HL-60/S4 (cell line): Measurements from ENCODE around the gene GPD2.

Experiments used
- in situ Hi-C: fragments of 300-500 bp; cut with MboI; formaldehyde crosslinking; loops from 2 replicates; pipeline ENCODE4 v1.14.3; 2022; ENCODE audit warnings: low sequenced_read_pairs

GPD2 gene

GRCh38 chr2:156435718-156436496 lies at the start of gene GPD2:
Gene GPD2, plus strand, starts transcription at chr2:156436379. Its CDS starts 39,727 bp downstream, at chr2:156476106.
- in situ Hi-C loops = no loop called here

DNA sequence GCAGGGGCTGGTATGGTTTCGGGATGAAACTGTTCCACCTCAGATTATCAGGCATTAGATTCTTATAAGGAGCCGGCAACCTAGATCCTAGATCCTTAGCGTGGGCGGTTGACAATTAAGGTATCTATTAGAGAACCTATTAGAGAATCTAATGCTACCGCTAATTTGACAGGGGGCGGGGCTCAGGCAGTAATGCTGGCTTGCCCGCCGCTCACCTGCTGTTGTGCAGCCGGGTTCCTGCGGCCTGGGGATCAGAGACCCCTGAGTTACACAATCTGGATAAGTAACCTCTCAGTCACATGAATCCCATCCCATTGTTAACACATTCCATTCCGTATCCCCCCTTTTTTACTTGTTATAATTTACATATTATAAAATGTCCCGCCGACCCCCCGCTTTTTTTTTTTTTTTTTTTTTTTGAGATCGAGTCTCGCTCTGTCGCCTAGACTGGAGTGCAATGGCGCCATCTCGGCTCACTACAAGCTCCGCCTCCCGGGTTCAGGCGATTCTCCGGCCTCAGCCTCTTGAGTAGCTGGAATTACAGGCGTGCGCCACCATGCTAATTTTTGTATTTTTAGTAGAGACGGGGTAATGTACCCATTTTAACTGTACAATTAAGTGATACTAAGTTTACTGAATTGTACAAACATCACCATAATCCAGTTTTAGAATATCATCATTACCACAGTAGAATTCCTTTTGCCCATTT lies 42.0 kb upstream of the GPD2 start:
- in situ Hi-C loops = no loop called here

- in situ Hi-C loops = no loop called here
Measured at GRCh38 chr2:156396126-156396525, 40.1 kb upstream of the GPD2 start.

DNA sequence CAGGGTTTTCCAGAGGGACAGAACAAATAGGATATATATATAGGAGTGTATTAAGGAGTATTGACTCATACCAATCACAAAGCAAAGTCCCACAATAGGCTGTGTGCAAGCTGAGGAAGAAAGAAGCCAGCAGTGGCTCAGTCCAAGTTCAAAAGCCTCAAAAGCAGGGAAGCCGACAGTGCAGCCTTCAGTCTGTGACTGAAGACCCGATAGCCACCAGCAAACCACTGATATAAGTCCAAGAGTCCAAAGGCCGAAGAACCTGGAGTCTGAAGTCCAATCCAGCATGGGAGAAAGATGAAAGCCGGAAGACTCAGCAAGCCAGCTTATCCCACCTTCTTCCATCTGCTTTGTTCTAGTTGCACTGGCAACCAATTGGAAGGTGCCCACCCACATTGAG lies 39.0 kb upstream of the GPD2 start:
- in situ Hi-C loops = no loop called here

DNA sequence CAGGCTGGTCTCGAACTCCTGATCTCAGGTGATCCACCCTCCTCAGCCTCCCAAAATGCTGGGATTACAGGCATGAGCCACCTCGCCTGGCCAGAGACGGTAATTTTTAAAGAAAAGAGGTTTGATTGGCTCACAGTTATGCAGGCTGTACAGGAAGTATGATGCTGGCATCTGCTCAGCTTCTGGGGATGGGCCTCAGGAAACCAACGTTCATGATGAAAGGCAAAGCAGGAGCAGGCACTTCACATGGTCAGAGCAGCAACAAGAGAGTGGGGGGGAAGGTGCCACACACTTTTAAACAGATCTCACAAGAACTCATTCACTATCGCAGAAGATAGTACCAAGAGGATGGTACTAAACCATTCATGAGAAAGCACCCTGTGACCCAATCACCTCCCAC lies 38.0 kb upstream of the GPD2 start:
- in situ Hi-C loops = no loop called here

DNA sequence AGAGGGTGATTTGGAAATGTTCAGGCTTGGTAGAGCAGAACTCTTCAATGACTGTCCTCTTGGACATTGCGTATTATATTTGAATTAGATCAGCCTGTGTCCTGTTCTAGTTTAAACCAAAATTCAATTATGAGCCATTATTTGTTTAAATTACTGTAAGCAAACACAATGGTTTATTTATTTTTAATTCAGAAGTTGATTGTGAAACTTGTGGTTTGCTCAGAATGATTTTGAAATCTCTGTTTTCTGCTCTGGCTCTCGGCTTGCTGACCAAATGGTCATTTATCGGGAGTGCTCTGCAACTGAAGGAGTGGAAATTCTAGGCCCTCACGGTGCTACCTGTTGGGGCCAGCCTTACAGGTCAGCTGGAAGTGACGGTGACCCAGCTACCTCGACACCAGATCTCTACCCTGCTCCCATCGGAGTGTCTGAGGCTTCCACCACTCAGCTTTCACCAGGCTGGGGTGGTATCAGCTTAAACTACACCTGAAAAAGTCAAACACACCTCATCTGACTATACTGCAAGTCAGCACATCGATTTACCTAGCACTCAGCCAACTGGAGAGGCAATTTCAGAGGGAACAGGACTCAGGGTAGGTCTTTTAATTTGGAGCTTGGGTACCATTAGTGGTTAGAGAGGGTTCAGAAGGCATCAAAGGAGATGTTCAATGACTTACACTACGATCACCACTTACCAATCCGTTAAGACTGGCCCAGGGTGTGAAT lies 36.8 kb upstream of the GPD2 start:
- in situ Hi-C loops = no loop called here

DNA sequence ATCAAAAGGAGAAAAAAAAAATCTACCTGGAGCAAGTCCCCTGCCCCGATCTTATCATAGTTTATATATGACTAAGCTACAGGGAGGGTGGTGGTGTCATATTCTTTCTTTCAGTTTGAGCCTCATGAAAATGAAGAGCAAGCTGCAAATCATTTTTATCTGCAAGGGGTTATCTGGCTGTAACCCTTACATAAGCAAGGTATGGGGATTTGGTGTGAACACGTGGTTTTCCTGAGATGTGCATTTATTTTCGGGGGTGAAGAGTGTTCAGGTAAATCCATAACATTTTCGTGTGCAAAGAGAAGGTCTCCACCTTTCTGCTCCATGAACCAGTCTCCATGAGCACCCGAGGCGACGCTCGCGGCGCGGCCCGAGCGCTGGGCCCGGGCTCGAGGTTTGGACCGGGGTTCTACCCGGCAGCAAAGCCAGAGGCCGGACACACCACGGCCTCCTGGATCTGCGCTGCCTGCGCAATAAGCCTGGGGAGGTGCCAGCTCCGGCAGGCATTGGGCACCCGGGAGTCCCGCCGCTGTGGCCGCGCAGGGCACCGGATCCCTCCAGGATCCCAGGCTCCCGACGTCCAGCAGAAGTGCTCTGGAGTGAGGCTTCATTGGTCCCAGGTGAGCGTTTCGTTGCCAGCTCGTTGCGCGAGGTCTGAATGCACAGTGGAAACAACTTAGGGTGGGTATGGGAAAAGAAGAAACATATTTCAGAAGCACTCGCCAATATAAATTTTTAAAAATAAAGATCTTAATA lies 36.1 kb upstream of the GPD2 start:
- in situ Hi-C loops = no loop called here

DNA sequence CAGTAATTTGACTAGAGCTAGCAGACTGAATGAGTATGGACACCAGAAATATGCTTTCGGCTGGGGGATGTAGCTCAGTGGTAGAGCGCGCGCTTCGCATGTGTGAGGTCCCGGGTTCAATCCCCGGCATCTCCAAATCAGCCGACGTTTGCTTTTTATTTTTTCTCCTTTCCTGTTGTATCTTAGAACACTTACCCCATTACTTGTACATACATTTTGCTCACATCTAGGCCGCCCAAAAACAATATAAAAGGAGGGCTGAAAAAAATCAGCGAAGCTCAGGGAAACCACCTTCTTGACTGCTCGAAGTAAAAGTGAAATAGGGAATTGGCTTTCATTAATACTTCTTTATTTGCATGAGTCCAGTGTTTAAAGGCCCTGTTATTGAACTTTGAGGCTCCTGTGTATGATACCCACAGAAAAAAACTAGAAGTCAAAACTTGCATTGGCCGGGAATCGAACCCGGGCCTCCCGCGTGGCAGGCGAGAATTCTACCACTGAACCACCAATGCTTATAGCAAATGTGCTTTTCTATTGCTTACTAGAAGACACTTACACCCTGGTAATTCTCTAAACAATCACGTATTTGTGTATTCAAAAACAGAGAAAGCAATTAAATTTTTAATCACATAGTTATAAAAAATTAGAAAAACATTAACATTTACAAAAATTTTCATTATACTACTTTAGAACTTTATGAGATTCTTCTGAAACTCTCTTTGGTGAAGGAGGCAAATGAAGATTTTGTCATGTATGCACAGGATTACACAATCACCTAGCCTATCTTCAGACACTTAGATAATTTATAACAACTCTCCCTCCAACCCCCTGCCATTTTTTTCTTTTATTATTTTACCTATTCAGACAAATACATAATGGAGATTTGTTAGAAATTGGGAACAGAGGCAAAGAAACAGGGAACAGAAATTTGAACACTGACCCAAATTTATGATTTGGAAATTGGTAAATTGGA lies 35.2 kb upstream of the GPD2 start:
- in situ Hi-C loops = no loop called here

- in situ Hi-C loops = no loop called here
Measured at GRCh38 chr2:156401861-156402260, 34.3 kb upstream of the GPD2 start.

DNA sequence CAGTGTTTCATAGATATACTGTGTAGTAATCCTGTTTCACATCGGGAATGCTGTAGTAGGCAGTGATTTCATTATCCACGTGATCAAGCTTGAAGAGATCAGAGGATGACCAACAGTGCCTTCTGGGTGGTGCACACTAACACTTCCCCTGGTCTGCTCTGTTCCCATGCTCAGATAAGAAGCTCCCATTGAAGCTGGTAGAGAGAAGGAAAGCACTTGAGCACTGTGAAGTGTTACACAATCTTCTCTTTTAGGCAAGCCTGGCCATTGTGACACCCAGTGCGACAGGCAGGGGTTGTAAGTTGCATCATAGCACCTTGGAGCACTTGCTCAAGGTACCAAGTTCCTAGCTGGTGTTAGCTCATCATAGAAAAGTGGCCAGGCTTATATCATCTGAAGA lies 30.6 kb upstream of the GPD2 start:
- in situ Hi-C loops = no loop called here

- in situ Hi-C loops = no loop called here
Measured at GRCh38 chr2:156411835-156412234, 24.3 kb upstream of the GPD2 start.

DNA sequence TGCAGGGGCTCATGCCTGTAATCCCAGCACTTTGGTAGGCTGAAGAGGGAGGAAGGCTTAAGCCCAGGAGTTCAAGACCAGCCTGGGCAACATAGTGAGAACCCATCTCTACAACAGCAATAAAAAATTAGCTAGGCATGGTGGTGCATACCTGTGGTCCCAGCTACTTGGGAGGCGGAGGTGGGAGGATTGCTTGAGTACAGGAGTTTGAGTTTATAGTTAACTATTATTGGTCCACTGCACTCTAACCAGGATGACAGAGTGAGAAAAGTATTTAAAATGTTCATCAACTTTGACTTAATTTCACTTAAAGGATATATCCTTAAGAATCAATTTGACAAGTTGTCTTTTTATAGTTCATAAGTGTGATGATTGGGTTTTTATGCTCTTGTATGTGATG lies 14.3 kb upstream of the GPD2 start:
- in situ Hi-C loops = no loop called here

- in situ Hi-C loops = no loop called here
Measured at GRCh38 chr2:156423674-156424282, 12.4 kb upstream of the GPD2 start.

GRCh38 chr2:156427074-156427473 lies 9.1 kb upstream of the GPD2 start:
- in situ Hi-C loops = no loop called here

GRCh38 chr2:156429211-156429610 lies 7.0 kb upstream of the GPD2 start:
- in situ Hi-C loops = no loop called here

GRCh38 chr2:156430236-156430979 lies 5.8 kb upstream of the GPD2 start:
- in situ Hi-C loops = no loop called here

- in situ Hi-C loops = no loop called here
Measured at GRCh38 chr2:156430980-156431358, 5.2 kb upstream of the GPD2 start.

DNA sequence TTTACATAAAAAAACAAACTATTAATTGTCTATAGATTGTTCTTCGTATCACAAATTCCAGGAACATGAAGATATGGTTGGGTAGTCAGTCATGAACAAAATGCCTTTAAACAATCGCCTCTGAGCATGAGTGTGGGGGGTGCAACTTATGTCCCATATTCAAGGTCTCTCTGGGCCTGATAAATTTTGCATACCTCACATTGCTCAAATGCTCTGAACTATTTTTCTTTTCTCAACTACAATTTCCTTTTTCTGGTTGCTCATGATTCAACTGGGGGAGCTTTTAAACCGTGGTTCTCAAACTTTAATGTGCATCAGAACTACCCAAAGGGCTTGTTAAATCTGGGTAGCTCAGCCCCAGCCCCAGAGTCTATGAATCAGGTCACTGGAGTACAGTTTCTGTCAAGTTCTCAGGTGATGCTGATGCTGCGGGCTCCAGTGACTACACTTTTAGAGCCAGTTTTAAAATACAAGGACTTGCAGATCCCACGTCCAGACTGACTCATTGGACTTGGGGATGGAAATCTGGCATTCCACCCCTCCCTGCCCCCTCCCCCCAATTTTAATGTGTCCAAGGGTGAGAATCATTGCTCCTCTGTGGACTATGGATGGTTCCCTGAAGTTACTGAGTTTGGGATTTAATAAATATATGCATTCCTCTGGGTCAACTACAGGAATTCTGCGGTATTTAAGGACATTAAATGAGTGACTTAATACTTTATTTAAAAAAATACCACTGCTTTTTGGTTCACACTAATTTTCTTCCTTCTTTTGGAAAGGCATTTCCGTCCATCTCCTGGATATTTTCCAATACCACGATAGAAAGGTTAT lies 1.5 kb upstream of the GPD2 start:
- in situ Hi-C loops = no loop called here
